ENCODE measurements around the gene COQ8B.

The COQ8B gene

GRCh38 chr19:40690050-40690692 is 26.5 kb downstream of the COQ8B start, which contains the start of gene NUMBL:
TSS of gene NUMBL (minus strand) at chr19:40690651. CDS start at chr19:40690483, 168 bp downstream.
- no peak for DNase-seq

- peak; percentile 56 for DNase-seq
Measured at GRCh38 chr19:40689339-40690049, 27.2 kb downstream of the COQ8B start.

- peak; percentile 6 for DNase-seq
Measured at GRCh38 chr19:40688987-40689338, 27.7 kb downstream of the COQ8B start.

- DNase-seq = no peak
Measured at GRCh38 chr19:40688309-40688708, 28.4 kb downstream of the COQ8B start.

- peak; percentile 47 for DNase-seq
Measured at GRCh38 chr19:40687525-40688016, 29.1 kb downstream of the COQ8B start.

GRCh38 chr19:40686882-40687524 is 29.7 kb downstream of the COQ8B start:
- no peak for DNase-seq

- DNase-seq = no peak
Measured at GRCh38 chr19:40685563-40685962, 31.1 kb downstream of the COQ8B start.

GRCh38 chr19:40685016-40685526 is 31.6 kb downstream of the COQ8B start:
- no peak for DNase-seq

GRCh38 chr19:40684280-40684679 is 32.4 kb downstream of the COQ8B start:
- DNase-seq = no peak

GRCh38 chr19:40683437-40683836 is 33.2 kb downstream of the COQ8B start:
- no peak for DNase-seq

GRCh38 chr19:40682431-40682964 is 34.2 kb downstream of the COQ8B start:
- no peak for DNase-seq

GRCh38 chr19:40681039-40681438 is 35.6 kb downstream of the COQ8B start:
- DNase-seq = no peak

GRCh38 chr19:40677156-40677555 is 39.5 kb downstream of the COQ8B start:
- DNase-seq = no peak

- DNase-seq = no peak
Measured at GRCh38 chr19:40674291-40674690, 42.4 kb downstream of the COQ8B start.

- DNase-seq = no peak
Measured at GRCh38 chr19:40673397-40673796, 43.3 kb downstream of the COQ8B start.

- no peak for DNase-seq
Measured at GRCh38 chr19:40672573-40673299, 44.0 kb downstream of the COQ8B start.

- no peak for DNase-seq
Measured at GRCh38 chr19:40672038-40672437, 44.6 kb downstream of the COQ8B start.

GRCh38 chr19:40671404-40671803 is 45.3 kb downstream of the COQ8B start:
- DNase-seq = no peak

GRCh38 chr19:40668991-40669614 is 47.6 kb downstream of the COQ8B start:
- DNase-seq = no peak

GRCh38 chr19:40667602-40668001 is 49.1 kb downstream of the COQ8B start:
- no peak for DNase-seq

GRCh38 chr19:40666803-40667438 is 49.8 kb downstream of the COQ8B start:
- no peak for DNase-seq
